Measurements from ENCODE around the gene MYO15A.
A peak's percentile ranks its signal among the peaks of the same experiment; 100 is the strongest.

Gene MYO15A

DNA sequence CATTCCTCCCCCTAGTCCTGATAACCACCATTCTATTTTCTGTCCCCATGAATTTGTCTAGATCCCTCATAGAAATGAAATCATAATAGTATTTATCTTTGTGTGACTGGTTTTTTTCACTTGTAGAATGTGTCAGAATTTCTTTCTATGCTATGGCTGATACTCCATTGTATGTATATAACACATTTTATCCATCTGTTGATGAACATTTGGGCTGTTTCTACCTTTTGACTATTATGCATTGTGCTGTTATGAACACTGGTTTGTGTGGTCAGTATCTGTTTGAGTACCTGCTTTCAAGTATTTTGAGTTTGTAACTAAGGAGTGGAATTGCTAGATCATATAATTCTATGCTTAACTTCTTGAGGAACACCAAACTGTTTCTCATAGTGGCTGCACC, 36.8 kb upstream of the MYO15A start:
- Histone ChIP-seq H3K36me3 (ENCODE audit: control insufficient read depth in 2 of 2, insufficient read depth in 1 of 2, low read length in 2 of 2) (peaks cover 0 to 10% of the 10 kb centered on the region in 2 experiments; a peak in 1 of 3 replicates), H3K4me1 (ENCODE audit: control insufficient read depth, insufficient read depth, low read length) (peaks cover 2% of the 10 kb centered on the region; the same call in 1 of the 2 replicates), H3K9me3 (ENCODE audit: control insufficient read depth, insufficient read depth, low read depth, low read length) (no peaks in the 10 kb centered on the region), H3K4me3 (ENCODE audit: low read depth, low read length) (no peak overlapping the region), H3K27ac (ENCODE audit: extremely low read depth, low read depth, low read length) (no peak overlapping the region)
- peak; percentile 80 for TF ChIP-seq ZNF140 (tag by site-specific recombination; IDR thresholded peaks at IDR 0.05)
- TF ChIP-seq SCRT2 (tag by site-specific recombination; IDR thresholded peaks at IDR 0.05), result peak; percentile 51
- TF ChIP-seq ZNF354C (tag by site-specific recombination; IDR thresholded peaks at IDR 0.05; ENCODE audit: borderline replicate concordance, low read depth), result no peak
- TF ChIP-seq ZNF514 (tag by site-specific recombination; IDR thresholded peaks at IDR 0.05), result no peak
- TF ChIP-seq, protein P1, sequence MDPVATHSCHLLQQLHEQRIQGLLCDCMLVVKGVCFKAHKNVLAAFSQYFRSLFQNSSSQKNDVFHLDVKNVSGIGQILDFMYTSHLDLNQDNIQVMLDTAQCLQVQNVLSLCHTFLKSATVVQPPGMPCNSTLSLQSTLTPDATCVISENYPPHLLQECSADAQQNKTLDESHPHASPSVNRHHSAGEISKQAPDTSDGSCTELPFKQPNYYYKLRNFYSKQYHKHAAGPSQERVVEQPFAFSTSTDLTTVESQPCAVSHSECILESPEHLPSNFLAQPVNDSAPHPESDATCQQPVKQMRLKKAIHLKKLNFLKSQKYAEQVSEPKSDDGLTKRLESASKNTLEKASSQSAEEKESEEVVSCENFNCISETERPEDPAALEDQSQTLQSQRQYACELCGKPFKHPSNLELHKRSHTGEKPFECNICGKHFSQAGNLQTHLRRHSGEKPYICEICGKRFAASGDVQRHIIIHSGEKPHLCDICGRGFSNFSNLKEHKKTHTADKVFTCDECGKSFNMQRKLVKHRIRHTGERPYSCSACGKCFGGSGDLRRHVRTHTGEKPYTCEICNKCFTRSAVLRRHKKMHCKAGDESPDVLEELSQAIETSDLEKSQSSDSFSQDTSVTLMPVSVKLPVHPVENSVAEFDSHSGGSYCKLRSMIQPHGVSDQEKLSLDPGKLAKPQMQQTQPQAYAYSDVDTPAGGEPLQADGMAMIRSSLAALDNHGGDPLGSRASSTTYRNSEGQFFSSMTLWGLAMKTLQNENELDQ (tag by site-specific recombination; IDR thresholded peaks at IDR 0.05; ENCODE audit: low read depth), result no peak
- TF ChIP-seq, protein P2, sequence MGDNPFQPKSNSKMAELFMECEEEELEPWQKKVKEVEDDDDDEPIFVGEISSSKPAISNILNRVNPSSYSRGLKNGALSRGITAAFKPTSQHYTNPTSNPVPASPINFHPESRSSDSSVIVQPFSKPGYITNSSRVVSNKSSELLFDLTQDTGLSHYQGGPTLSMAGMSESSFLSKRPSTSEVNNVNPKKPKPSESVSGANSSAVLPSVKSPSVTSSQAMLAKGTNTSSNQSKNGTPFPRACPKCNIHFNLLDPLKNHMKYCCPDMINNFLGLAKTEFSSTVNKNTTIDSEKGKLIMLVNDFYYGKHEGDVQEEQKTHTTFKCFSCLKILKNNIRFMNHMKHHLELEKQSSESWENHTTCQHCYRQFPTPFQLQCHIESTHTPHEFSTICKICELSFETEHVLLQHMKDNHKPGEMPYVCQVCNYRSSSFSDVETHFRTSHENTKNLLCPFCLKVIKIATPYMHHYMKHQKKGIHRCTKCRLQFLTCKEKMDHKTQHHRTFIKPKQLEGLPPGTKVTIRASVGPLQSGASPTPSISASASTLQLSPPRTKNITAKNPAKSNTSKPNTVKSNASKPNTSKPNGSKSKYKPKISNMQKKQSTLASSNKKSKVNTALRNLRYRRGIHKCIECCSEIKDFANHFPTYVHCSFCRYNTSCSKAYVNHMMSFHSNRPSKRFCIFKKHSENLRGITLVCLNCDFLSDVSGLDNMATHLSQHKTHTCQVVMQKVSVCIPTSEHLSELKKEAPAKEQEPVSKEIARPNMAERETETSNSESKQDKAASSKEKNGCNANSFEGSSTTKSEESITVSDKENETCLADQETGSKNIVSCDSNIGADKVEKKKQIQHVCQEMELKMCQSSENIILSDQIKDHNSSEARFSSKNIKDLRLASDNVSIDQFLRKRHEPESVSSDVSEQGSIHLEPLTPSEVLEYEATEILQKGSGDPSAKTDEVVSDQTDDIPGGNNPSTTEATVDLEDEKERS (tag by site-specific recombination; IDR thresholded peaks at IDR 0.05), result no peak
- TF ChIP-seq PRDM1 (tag by site-specific recombination; IDR thresholded peaks at IDR 0.05), result no peak
- ChIA-PET POLR2A (no interaction called here), CTCF (interaction anchor here (0.6 kb wide), 2 partner anchors 37 to 48 kb away, joined by 3 to 4 read pairs; no protein-coding TSS in a partner anchor)

DNA sequence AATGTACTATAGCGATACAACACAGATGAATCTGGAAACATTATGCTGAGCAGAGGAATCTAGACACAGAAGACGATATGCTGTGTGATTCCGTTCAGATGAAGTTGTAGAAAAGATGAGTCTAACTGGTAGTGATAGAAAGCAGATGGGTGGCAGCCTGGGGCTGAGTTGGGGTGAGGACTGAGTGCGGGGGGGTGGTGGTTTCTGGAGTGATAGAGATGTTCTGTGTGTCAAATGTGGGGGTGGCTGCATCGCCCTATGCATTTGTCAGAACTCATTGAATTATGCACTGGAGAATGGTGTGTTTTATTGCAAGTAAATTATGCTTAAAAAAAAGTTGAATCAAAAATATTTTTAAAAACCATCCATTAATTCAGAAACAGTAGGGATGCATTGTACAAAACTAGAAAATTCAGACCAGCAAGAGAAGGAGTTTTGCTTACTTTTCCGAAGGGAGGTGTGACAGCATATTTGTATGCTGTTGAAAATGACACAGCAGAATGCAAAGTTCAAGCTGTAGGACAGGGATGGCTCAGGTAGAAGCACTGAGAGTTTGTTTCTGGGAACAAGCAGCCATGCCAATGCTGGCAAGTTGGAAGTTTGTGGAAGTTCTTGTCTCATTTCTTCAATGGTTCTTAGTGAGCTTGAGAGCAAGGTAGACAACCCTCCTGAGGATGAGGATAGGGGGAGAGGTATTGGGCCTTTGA, 33.8 kb upstream of the MYO15A start:
- H3K27ac ChIP-seq (ENCODE audit: extremely low read depth, low read depth, low read length), result no peak overlapping the region
- TF ChIP-seq HOXD13 (CRISPR knock-in tag; IDR thresholded peaks at IDR 0.05; ENCODE audit: borderline replicate concordance), result no peak
- ChIA-PET CTCF (interaction anchor here (0.7 to 1.2 kb wide), 3 partner anchors 15 to 66 kb away, joined by 3 to 4 read pairs (median 3); no protein-coding TSS in a partner anchor), POLR2A (no interaction called here)
- H3K4me1 ChIP-seq (ENCODE audit: control insufficient read depth, insufficient read depth, low read length), result peaks cover 2% of the 10 kb centered on the region; the same call in 1 of the 2 replicates
- H3K4me3 ChIP-seq (ENCODE audit: low read depth, low read length), result no peak overlapping the region
- no peaks in the 10 kb centered on the region for H3K9me3 ChIP-seq (ENCODE audit: control insufficient read depth, insufficient read depth, low read depth, low read length)
- no peaks in the 10 kb centered on the region for H3K36me3 ChIP-seq (ENCODE audit: control insufficient read depth in 2 of 2, insufficient read depth in 1 of 2, low read length in 2 of 2)

DNA sequence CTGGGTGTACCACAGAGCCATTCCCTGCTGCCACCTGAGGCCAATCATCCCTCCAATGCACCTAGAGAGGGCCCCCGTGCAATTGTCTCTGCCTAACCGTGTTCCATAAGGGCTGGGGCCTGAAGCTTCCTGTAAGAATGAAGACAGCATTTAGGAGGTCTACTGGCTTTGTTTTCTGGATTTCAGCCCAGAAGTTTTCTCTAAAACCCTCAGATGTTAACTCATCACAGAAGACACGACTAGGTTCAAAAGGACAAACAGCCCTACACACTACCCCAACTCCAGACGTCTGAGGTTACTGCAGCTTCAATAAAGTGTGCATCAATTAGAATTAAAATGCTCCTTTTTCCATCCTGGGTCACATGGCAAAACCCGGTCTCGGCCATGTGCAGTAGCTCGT, 31.6 kb upstream of the MYO15A start:
- ChIA-PET POLR2A (interaction anchor here (0.5 to 1.3 kb wide), 2 partner anchors 13 to 580 kb away, joined by 4 read pairs; partner anchors contain the start of gene RASD1), CTCF (interaction anchor here (0.7 kb wide), 1 partner anchor 358 kb away, joined by 3 read pairs; no protein-coding TSS in a partner anchor)
- no peak overlapping the region for H3K4me3 ChIP-seq (ENCODE audit: low read depth, low read length)
- no peaks in the 10 kb centered on the region for H3K36me3 ChIP-seq (ENCODE audit: control insufficient read depth in 2 of 2, insufficient read depth in 1 of 2, low read length in 2 of 2)
- TF ChIP-seq ZNF549 (tag by site-specific recombination; IDR thresholded peaks at IDR 0.05) (no peak), ZNF140 (tag by site-specific recombination; IDR thresholded peaks at IDR 0.05) (no peak)
- TF ChIP-seq, protein P3, sequence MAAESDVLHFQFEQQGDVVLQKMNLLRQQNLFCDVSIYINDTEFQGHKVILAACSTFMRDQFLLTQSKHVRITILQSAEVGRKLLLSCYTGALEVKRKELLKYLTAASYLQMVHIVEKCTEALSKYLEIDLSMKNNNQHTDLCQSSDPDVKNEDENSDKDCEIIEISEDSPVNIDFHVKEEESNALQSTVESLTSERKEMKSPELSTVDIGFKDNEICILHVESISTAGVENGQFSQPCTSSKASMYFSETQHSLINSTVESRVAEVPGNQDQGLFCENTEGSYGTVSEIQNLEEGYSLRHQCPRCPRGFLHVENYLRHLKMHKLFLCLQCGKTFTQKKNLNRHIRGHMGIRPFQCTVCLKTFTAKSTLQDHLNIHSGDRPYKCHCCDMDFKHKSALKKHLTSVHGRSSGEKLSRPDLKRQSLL (tag by site-specific recombination; IDR thresholded peaks at IDR 0.05), result no peak
- no peaks in the 10 kb centered on the region for H3K4me1 ChIP-seq (ENCODE audit: control insufficient read depth, insufficient read depth, low read length)
- no peaks in the 10 kb centered on the region for H3K9me3 ChIP-seq (ENCODE audit: control insufficient read depth, insufficient read depth, low read depth, low read length)
- H3K27ac ChIP-seq (ENCODE audit: extremely low read depth, low read depth, low read length), result no peak overlapping the region

Data from HEK293 (cell line).